Right renal cortex interstitium (tissue), 3 donors: ENCODE data around the gene EFHC1. TPM values are rescaled to one million over a fixed set of nuclear protein-coding genes. Genes with fewer than 3 reads are reported as not detected.
"Not testable (repeated sequence)": the region's sequence is repeated elsewhere in the genome, so short reads cannot be mapped to it uniquely, and the experiment has no call there.

Experiments
- DNase-seq, 3 donors: peaks; one replicate each; pipeline ENCODE4 v3.0.0-alpha.2; 2013; ENCODE audit warnings: low read depth in 3 of 3, low spot score in 2 of 3
- polyA plus RNA-seq, 3 donors: library from polyadenylated mRNA; unstranded; fragments of 120-200 nt; gene quantifications; one replicate each; pipeline ENCODE4 v1.2.1, GENCODE V29; 2013; ENCODE audit not compliant: insufficient read length in 3 of 3

Gene EFHC1, protein sequence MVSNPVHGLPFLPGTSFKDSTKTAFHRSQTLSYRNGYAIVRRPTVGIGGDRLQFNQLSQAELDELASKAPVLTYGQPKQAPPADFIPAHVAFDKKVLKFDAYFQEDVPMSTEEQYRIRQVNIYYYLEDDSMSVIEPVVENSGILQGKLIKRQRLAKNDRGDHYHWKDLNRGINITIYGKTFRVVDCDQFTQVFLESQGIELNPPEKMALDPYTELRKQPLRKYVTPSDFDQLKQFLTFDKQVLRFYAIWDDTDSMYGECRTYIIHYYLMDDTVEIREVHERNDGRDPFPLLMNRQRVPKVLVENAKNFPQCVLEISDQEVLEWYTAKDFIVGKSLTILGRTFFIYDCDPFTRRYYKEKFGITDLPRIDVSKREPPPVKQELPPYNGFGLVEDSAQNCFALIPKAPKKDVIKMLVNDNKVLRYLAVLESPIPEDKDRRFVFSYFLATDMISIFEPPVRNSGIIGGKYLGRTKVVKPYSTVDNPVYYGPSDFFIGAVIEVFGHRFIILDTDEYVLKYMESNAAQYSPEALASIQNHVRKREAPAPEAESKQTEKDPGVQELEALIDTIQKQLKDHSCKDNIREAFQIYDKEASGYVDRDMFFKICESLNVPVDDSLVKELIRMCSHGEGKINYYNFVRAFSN
- 10 to 100 TPM; 56.8 to 62.5 (median 60.2) TPM for polyA plus RNA-seq

DNA sequence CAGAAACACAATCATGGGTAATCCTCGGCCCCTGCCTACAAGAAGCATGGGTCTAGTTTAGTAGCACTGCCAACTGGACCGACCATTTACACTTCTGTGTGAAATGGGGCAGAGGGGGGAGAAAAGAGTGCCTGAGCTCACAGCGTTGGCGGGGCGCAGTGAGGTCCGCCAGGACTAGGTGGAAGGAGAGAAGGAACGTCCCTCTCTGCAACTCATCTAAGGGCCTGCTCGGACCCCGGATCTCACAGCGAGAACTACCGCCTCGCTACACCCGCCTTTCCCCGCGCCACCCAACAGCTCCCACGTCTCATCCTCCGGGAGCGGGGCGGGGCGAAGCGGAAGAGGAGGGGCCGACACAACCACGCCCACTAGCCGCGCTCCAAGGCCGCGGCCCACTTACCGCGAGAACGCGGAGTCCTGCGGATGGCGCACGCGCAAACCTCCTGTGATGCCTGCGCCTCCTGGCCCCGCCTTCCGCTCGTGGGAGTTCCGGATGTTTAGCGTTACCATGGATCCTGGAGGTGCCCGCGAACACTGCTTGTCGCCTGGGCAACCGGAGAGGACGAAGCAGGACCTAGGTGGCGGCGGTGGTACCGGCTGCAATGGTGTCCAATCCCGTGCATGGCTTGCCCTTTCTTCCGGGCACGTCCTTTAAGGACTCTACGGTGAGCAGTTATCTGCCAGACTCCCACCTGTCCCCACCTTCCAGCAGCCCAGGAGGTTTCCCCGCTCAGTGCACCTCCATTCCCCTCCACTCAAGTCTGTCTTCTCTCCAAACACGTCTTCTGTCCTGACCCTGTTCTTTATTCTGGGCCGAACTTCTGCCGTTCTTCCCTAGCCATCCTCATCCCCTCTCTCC lies at the start of gene EFHC1:
Gene EFHC1 (plus strand): TSS at position 534 of the 859 bp plus-strand sequence. CDS start 69 bp downstream, at position 603.
- DNase-seq: peak; percentile 96 to 97 (median 96)

DNA sequence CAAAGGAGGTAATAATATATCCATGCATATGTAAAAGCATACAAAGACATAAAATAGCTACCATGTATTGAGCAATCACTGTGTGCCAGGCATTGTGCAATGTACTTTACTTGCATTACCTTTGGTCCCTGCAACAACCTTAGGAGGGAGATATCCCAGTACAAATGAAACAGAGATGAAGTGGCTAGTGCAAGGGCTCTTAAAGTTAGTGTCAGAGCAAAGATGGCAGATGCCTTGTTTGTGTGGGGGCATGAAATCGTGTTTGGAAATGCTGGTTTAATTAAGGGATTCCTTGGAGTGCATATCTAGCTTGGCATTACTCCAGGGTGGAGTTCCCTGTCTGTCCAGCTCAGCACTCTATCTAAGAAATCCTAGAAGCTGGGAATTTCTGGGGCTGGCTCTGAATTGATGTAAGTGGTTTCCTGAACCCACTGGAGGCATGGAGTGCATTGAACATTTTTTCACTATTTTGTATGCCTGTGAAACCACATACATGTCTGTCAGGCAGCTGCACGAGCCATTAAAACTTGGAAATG lies 48.4 kb upstream of the EFHC1 start:
- DNase-seq: no peak

- no peak for DNase-seq
These were observed 46.9 kb upstream of the EFHC1 start for GRCh38 chr6:52373151-52373690.

GRCh38 chr6:52374247-52374646 lies 45.9 kb upstream of the EFHC1 start:
- DNase-seq: no peak

DNA sequence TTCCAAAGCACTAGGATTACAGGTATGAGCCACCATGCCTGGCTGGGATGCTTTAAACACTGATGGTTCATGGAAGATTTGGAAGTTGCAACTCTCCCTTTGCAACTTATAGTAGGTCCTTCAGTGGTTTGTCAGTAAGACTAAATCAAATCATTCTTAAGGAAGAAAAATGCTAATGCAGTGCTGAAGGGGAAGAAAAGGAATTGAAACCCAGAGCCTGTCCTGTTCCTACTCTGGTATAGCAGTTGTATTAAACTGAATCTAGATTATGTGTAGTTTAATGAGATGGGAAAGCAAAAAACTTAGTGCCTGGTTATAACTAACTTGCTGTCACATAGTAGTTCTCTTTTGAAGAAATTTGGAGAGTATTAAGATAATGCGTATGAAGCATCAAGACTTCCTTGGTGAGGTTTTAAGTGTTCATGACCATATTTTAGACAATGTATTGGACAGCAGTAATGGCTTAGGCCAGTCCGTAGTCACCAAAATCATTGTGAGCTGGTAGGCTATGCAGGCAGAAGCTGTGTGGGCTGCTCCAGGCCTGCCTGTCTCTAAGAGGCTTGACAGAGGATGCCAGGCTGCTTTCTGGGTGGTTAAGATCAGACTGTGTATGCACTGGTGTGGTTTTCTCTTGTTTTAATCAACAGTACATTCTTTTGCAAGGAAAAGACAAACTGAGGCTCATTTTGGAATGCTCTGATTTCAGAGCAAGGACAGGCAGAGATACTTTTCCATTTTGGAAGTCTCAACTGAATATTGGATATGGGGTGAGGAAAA lies 44.2 kb upstream of the EFHC1 start:
- no peak for DNase-seq

DNA sequence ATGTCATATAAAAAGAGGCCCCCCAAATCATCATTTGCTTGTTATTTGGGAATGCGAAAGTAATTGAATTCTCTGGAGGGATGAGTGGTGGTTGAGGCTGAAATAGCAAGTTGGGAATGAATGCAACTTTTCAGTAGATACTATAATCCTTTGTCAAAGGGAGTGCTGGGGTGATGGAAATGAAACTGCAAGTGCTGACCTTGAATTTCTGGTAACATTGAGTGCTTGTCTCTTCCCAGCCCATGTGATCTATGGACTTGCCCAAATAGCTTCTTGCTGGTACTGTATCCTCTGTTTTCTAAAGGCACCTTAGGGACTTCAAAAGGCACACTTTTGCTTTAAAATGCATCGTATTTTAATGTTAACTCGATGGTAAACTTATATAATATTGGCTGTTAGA lies 43.4 kb upstream of the EFHC1 start:
- DNase-seq: no peak

DNA sequence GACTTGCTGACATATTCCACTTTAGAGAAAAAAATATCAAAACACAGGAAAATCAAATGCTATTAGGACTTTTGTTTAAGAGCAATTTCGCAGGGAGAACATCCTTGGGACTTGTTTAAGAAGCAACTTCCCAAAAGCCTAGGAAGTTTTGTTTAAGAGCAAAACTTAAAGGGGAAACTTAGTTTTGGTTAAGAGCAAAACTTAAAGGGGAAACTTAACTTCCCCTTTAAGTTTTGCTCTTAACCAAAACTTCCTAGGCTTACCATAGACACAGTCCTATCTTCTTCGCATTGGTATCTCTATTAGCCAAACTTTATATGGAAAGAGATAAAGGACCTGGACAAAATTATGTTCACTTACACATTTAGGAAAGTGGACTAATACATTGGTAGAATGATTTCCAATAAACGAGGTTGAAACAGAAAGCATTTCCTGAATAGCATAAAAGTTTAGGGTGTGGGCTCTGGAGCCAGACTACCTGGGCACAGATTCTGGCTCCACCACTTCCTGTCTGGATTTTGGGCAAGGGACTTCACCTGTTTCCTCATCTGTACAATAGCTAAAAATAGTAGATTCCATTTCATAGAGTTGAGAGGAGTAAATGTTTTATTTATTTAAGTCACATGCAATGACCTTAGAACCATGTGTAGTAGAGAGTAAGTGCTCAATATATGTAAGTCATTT lies 42.5 kb upstream of the EFHC1 start:
- DNase-seq: no peak

DNA sequence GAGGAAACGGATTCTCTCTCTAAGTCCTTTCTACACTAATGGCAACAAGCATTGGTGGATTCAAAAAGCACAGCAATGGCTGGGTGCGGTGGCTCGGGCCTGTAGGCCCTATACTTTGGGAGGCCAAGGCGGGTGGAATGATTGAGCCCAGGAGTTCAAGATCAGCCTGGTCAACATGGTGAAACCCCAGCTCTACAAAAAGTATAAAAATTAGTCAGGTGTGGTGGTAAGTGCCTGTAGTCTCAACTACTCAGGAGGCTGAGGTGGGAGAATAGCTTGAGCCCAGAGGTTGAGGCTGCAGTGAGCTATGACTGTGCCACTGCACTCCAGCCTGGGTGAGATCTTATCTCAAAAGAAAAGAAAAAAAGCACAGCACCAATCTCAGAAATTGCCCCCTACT lies 38.9 kb upstream of the EFHC1 start:
- no peak for DNase-seq

GRCh38 chr6:52384145-52384766 lies 35.9 kb upstream of the EFHC1 start:
- DNase-seq: no peak

DNA sequence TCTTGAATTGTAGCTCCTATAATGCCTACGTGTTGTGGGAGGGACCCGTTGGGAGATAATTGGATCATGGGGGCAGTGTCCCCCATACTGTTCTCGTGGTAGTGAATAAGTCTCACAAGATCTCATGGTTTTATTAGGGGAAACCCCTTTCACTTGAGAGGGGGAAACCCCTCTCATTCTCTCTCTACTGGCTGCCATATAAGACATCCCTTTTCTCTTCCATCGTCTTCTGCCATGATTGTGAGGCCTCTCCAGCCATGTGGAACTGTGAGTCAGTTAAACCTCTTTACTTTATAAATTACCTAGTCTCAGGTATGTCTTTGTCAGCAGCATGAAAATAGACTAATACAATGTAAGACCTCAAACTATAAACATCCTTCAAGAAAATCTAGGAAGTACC lies 35.1 kb upstream of the EFHC1 start:
- no peak for DNase-seq

GRCh38 chr6:52388119-52388518 lies 32.0 kb upstream of the EFHC1 start:
- not testable (repeated sequence) for DNase-seq

GRCh38 chr6:52388790-52389189 lies 31.4 kb upstream of the EFHC1 start:
- DNase-seq: no peak

DNA sequence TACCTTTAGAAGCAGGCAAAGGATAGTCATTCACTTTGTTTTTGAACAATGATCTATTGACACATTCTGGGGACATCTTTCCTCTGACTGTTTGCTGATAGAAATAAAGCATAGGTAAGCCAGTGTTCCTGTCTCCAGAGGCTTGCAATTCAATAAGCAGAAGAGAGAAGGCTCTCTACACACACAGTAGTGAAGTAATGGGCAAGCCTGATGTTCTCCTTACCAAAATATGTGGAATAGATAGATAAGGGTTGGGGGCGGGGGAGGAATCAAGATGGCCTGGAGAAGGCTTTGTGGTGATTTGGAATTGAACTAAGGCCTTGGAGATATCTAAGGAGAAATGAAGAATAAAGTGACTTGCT lies 30.9 kb upstream of the EFHC1 start:
- no peak for DNase-seq

- DNase-seq: no peak
These were observed 30.3 kb upstream of the EFHC1 start for GRCh38 chr6:52389626-52390360.

DNA sequence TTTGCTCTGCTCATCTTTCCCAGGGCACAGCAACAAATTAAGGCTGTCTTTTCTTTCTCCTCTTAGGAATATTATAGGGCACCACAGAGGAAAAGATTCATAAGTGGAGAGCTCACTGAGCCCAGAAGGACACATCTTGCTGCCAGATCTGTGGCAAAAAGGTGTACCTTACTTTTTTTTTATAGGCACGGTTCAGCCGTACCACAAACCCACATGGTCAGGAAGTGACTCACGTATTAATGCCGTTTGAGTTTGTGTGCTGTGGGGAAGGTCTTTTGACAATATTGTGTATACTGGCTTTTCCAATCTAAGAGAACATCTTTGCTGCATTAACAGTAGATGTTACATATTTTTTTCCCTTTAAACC lies 29.8 kb upstream of the EFHC1 start:
- no peak for DNase-seq

DNA sequence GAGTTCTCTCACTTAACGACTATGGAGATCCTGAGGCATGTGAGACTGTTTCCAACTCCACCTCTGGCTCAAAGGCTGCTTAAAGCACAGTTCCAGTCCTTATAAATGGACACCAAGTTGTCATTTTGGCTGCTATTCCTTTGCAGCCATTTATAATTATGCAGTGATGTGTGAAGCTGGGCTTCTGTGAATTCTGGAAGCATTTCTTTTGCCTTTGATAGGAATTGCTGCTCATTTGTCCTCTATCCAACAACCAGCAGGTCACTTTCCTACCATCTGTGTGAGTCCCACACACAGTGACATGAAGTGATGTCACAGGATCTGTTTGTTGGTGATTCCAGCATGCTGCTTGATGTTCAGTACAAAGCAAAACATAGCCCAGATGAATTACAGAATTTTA lies 28.5 kb upstream of the EFHC1 start:
- DNase-seq: no peak

GRCh38 chr6:52392944-52393343 lies 27.2 kb upstream of the EFHC1 start:
- DNase-seq: no peak

DNA sequence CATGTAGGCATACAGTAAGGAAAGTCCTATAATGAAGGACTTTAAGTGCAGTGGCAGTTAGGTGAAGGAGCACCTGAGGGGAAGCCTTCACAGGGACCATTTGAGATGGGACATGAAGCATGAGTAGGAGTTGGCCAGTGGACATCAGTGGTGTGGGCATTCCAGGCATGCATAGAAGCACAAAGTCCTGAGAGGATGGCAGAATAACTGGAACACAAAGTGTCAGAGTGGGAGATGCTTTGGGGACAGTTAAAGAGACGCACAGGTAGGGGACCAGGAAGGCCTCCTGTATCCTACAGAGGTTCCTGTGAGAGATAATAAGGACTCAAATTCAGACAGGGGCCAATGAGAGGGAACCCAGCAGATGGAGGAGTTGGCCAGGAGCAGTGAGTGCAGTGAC lies 26.4 kb upstream of the EFHC1 start:
- DNase-seq: no peak
